Mesodermal cell (in vitro differentiated cells): ENCODE data around the gene ARRDC5. TPM values are rescaled to one million over a fixed set of nuclear protein-coding genes. Genes with fewer than 3 reads are reported as not detected.
"Not testable (repeated sequence)": the region's sequence is repeated elsewhere in the genome, so short reads cannot be mapped to it uniquely, and the experiment has no call there.

Source experiments
- H3K27ac ChIP-seq: 2 replicates; pipeline ENCODE4 v1.7.0; 2013; ENCODE audit warnings: mild to moderate bottlenecking, low read depth, low read length, moderate library complexity; ENCODE audit not compliant: severe bottlenecking
- H3K36me3 ChIP-seq: 2 replicates; pipeline ENCODE4 v1.7.1; 2013; ENCODE audit warnings: mild to moderate bottlenecking, low read length, moderate library complexity; ENCODE audit not compliant: control insufficient read depth, insufficient read depth
- H3K4me1 ChIP-seq: one replicate; pipeline ENCODE4 v1.7.1; 2013; ENCODE audit warnings: mild to moderate bottlenecking, low read length; ENCODE audit not compliant: insufficient read depth, control insufficient read depth, poor library complexity, severe bottlenecking
- H3K4me3 ChIP-seq: 2 replicates; pipeline ENCODE4 v1.7.0; 2013; ENCODE audit warnings: low read length, control low read depth, mild to moderate bottlenecking; ENCODE audit not compliant: insufficient read depth, poor library complexity, severe bottlenecking; ENCODE audit errors: extremely low read depth
- H3K9me3 ChIP-seq: 2 replicates; pipeline ENCODE4 v1.7.1; 2013; ENCODE audit warnings: mild to moderate bottlenecking, low read length, moderate library complexity; ENCODE audit not compliant: control insufficient read depth
- WGBS, 2 experiments: methylation state at CpG; one replicate each; pipeline ENCODE4 v1.1.5; 2013; ENCODE audit warnings: missing lambda C conversion rate in 2 of 2; ENCODE audit not compliant: insufficient coverage in 2 of 2; 5-methylcytosine and 5-hydroxymethylcytosine counted together
- polyA plus RNA-seq, 2 experiments: library from polyadenylated mRNA; stranded (reverse); fragments of 50-300 nt; gene quantifications; one replicate each; pipeline ENCODE4 v1.2.3, GENCODE V29; 2013

Gene ARRDC5
- polyA plus RNA-seq (2013, experiment 1 of 2) = not detected
- not detected for polyA plus RNA-seq (2013, experiment 2 of 2)

DNA sequence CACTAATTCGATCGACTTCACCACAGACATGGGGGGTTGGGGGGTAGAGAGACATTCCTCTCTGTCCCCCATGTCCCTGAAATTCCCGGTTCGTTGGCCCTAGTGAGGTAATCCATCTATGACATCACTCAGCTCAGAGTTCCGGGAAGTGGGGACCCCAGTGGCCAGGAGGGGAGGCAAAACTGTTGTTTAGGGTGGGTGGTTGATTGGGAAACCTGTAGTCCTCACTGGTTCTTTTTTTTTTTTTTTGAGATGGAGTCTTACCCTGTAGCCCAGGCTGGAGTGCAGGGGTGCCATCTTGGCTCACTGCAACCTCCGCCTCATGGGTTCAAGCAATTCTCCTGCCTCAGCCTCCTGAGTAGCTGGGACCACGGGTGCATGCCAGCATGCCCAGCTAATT, at the start of gene ARRDC5:
ARRDC5 (minus strand) TSS at position 101 of the 400 bp plus-strand sequence; CDS start at position 30, 71 bp downstream.
- H3K4me3 ChIP-seq = no peak within 1 kb of the TSS
- no peak within 1 kb of the TSS for H3K27ac ChIP-seq
- no peaks in the 10 kb centered on the region for H3K4me1 ChIP-seq
- H3K36me3 ChIP-seq = no peaks in the 10 kb centered on the region
- H3K9me3 ChIP-seq = no peaks in the 10 kb centered on the region
- WGBS, 2 experiments = 94 to 100% methylated on average over 2 to 3 of the region's 7 CpGs

DNA sequence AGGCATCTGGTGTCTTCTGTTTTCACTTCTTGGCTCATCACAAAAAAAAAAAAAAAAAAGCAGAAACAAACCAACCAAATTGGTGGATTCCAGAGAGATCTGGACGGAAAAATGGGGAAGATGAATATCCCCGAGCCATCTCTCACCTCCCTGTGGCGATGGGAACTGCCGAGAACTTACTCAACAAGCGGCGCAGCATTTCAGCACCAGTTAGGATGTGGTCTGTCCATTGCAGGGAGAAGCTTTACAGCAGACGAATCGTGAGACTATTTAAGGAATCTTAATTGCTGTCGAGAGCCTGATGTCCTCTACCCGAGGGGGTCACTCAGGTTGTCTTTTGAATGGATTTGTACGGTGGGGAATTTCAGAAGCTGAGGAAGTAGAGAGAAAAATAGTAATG, 49.0 kb upstream of the ARRDC5 start:
- Histone ChIP-seq H3K27ac (no peak overlapping the region), H3K9me3 (no peaks in the 10 kb centered on the region), H3K36me3 (peaks cover 95% of the 10 kb centered on the region), H3K4me1 (no peaks in the 10 kb centered on the region), H3K4me3 (no peak overlapping the region)
- 94 to 95% methylated on average over 9 to 11 of the region's 11 CpGs for WGBS, 2 experiments

DNA sequence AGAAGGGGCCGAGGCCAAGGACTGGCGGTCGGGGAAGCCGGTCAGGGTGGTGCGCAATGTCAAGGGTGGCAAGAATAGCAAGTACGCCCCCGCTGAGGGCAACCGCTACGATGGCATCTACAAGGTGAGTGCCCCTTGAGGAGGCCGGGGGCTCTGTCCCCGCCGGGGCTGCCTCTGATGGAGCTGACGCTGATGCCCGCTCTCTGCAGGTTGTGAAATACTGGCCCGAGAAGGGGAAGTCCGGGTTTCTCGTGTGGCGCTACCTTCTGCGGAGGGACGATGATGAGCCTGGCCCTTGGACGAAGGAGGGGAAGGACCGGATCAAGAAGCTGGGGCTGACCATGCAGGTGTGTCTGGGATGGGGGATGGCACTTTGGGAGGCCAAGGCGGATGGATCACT, 48.0 kb upstream of the ARRDC5 start:
- not testable (repeated sequence) for H3K27ac ChIP-seq

DNA sequence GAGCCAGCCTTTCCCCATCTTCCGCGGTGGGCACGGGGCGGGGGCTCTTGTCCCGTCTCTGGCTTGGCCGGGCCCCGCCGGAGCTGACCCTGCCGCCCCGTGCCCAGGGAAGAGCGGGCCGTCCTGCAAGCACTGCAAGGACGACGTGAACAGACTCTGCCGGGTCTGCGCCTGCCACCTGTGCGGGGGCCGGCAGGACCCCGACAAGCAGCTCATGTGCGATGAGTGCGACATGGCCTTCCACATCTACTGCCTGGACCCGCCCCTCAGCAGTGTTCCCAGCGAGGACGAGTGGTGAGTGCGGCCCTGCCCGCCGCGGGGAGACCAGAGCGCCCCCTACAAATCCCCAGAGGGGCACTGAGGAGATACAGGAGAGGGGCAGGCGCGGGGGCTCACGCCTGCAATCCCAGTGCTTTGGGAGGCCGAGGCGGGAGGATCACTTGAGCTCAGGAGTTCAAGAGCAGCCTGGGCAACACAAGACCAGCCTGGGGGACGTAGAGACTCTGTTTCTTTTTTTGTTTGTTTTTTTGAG, 39.0 kb upstream of the ARRDC5 start:
- H3K4me1 ChIP-seq = not testable (repeated sequence)
- peaks cover 89% of the 10 kb centered on the region for H3K36me3 ChIP-seq
- WGBS, 2 experiments = 98 to 99% methylated on average over 24 to 25 of the region's 35 CpGs

More for the DNA sequence above, 48.0 kb upstream of the ARRDC5 start:
- peaks cover 96% of the 10 kb centered on the region for H3K36me3 ChIP-seq
- H3K9me3 ChIP-seq, H3K4me3 ChIP-seq, H3K4me1 ChIP-seq: not testable (repeated sequence)
- 86 to 90% methylated on average over 8 to 12 of the region's 23 CpGs for WGBS, 2 experiments

DNA sequence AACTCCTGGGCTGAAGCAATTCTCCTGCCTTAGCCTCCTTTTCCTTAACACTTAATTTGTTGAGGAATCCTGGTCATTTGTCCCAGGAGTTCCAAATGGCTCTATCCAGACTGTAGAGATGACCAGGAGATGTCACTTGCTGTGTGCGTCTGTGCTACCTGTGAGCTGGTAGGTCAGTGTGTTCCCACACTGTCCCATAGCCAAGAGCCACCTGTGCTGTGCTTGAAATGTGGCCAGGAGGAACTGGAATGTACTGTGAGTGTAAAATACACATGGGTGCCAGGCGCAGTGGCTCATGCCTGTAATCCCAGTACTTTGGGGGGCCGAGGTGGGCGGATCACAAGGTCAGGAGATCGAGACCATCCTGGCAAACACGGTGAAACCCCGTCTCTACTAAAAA, 36.8 kb upstream of the ARRDC5 start:
- Histone ChIP-seq H3K36me3 (peaks cover 89% of the 10 kb centered on the region), H3K4me3 (no peak overlapping the region), H3K9me3 (no peaks in the 10 kb centered on the region), H3K4me1 (no peaks in the 10 kb centered on the region), H3K27ac (no peak overlapping the region)
- WGBS, 2 experiments = 90 to 100% methylated on average over 2 of the region's 7 CpGs

More for the DNA sequence above, 39.0 kb upstream of the ARRDC5 start:
- not testable (repeated sequence) for H3K27ac ChIP-seq, H3K4me3 ChIP-seq, H3K9me3 ChIP-seq

DNA sequence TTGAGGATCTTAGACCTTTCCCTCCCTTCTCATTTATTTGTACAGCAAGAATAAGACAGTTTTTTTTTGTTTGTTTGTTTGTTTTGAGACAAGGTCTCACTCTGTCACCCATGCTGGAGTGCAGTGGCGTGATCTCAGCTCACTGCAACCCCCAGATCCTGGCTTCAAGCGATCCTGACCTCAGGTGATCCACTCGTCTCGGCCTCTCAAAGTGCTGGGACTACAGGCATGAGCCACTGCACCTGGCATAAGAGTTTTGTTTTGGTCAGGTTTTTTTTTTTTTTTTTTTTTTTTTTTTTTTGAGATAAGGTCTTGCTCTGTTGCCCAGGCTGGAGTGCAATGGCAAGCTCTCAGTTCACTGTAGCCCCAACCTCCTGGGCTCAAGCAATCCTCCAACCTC, 35.8 kb upstream of the ARRDC5 start:
- 100% methylated on average over 1 to 4 of the region's 4 CpGs for WGBS, 2 experiments
- H3K36me3 ChIP-seq = peaks cover 88% of the 10 kb centered on the region
- H3K27ac ChIP-seq, H3K4me1 ChIP-seq, H3K4me3 ChIP-seq, H3K9me3 ChIP-seq: not testable (repeated sequence)

DNA sequence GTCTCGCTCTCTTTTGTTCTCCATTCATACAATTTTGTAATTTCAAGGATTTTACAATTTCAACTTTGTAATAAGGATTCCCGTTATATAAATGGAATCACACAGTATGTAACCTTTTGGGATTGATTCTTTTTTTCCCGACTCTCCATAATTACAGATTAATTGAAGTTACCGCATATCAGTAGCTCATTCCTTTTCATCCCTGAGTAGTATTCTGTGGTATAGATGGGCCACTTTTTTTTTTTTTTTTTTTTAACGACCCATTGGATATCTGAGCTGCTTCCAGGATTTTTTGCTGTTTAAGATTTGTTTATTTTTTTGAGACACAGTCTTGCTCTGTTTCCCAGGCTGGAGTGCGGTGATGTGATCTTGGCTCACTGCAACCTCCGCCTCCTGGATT, 34.4 kb upstream of the ARRDC5 start:
- peaks cover 93% of the 10 kb centered on the region for H3K36me3 ChIP-seq
- H3K9me3 ChIP-seq = no peaks in the 10 kb centered on the region
- no peaks in the 10 kb centered on the region for H3K4me1 ChIP-seq
- H3K27ac ChIP-seq = no peak overlapping the region
- WGBS, 2 experiments = 87 to 96% methylated on average over 2 of the region's 7 CpGs
- no peak overlapping the region for H3K4me3 ChIP-seq

DNA sequence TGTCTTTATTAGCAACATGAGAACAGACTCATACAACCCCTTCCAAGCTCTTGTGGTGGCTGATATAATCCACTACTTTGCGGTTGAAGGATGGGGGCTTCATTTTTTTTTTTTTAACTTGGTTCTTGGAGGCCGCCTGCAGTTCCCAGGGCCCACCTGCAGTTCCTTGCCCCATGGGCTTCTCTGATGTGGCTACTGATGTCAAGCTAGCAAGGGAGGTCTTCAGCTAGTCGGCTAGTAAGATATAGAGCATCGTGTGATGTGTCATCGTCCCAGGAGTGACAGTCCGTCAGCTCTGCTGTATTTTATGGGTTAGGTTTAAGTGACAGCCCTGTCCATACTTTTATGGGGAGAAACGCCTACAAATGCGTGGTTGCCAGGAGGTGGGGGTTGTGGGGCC, 32.7 kb upstream of the ARRDC5 start:
- no peaks in the 10 kb centered on the region for H3K4me1 ChIP-seq
- 97 to 100% methylated on average over 6 to 7 of the region's 8 CpGs for WGBS, 2 experiments
- H3K36me3 ChIP-seq = peaks cover 89% of the 10 kb centered on the region
- no peaks in the 10 kb centered on the region for H3K9me3 ChIP-seq
- no peak overlapping the region for H3K4me3 ChIP-seq
- no peak overlapping the region for H3K27ac ChIP-seq

DNA sequence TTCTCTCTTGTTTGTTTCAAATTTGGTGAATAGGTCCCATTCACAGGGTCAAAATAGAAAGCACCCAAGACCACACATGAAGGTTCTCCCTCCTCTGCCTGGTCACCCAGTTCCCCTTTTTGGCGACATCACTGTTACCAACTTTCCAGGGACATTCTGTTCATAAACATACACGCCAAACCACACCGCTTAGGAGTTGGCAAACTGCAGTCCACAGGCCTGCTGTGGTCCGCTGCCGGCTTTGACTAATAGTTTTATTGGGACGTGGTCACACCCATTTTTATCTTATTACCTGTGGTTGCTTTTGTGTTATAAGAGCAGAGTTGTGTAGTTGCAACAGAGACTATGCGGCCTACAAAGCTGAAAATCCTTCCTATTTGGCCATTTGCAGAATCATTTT, 30.8 kb upstream of the ARRDC5 start:
- WGBS, 2 experiments = 88 to 100% methylated on average over 1 to 2 of the region's 7 CpGs
- Histone ChIP-seq H3K27ac (no peak overlapping the region), H3K4me1 (no peaks in the 10 kb centered on the region), H3K4me3 (no peak overlapping the region), H3K9me3 (no peaks in the 10 kb centered on the region), H3K36me3 (peaks cover 87% of the 10 kb centered on the region)

DNA sequence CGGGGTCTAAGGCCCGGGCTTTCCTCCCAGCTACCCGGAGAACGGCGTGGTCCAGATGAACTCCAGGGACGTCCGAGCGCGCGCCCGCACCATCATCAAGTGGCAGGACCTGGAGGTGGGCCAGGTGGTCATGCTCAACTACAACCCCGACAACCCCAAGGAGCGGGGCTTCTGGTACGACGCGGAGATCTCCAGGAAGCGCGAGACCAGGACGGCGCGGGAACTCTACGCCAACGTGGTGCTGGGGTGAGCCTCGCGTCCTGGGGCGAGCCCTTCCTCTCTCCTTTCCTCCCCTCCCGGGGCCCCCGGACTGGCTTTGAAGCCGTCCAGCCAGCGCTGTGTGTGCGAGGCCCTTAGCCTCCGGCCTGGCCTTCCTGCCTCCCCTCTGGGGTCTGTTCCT, 30.0 kb upstream of the ARRDC5 start:
- H3K27ac ChIP-seq = no peak overlapping the region
- WGBS, 2 experiments = 96 to 97% methylated on average over 32 of the region's 32 CpGs
- H3K9me3 ChIP-seq = no peaks in the 10 kb centered on the region
- no peak overlapping the region for H3K4me3 ChIP-seq
- no peaks in the 10 kb centered on the region for H3K4me1 ChIP-seq
- H3K36me3 ChIP-seq = peaks cover 85% of the 10 kb centered on the region

DNA sequence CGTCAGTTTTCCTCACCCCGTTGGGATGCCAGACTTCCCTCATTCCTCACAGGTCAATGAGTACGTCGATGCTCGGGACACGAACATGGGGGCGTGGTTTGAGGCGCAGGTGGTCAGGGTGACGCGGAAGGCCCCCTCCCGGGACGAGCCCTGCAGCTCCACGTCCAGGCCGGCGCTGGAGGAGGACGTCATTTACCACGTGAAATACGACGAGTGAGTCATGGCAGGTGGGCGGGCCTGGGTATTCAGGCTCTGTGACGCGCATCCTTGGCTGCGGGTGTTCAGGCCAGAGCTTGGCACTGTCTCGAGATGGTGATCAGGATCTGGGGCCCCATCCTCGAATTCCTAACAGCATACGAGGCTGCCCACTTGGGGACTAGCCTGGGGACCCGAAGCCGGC, 28.0 kb upstream of the ARRDC5 start:
- H3K4me1 ChIP-seq = peaks cover 3% of the 10 kb centered on the region
- H3K4me3 ChIP-seq = no peak overlapping the region
- 92 to 96% methylated on average over 28 of the region's 28 CpGs for WGBS, 2 experiments
- H3K27ac ChIP-seq = no peak overlapping the region
- H3K36me3 ChIP-seq = peaks cover 76% of the 10 kb centered on the region
- H3K9me3 ChIP-seq = no peaks in the 10 kb centered on the region
